Measurements from ENCODE around the gene BICDL1. TPM values are rescaled to one million over a fixed set of nuclear protein-coding genes. Genes with fewer than 3 reads are reported as not detected.

Gene BICDL1
- total and polyA plus RNA-seq, 2 of the 4 experiments (the other 2 are of a cell fraction): not detected

DNA sequence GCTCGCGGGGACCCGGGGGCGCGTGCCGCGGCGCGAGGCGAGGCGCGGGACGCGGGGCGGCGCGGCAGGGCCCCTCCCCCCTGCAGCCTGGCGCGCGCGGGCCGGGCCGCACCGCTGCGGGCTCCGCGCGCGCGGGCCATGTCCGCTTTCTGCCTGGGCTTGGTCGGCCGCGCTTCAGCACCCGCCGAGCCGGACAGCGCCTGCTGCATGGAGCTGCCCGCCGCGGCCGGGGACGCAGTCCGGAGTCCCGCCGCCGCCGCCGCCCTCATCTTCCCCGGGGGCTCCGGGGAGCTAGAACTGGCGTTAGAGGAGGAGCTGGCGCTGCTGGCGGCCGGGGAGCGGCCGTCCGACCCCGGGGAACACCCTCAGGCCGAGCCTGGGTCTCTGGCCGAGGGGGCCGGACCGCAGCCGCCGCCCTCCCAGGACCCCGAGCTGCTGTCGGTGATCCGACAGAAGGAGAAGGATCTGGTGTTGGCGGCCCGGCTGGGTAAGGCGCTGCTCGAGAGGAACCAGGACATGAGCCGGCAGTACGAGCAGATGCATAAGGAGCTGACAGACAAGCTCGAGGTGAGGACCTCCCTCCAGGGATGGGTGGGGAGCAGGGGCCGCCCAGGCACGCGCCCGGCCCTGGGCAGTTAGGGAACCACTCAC lies 820 bp downstream of the BICDL1 start:
- Histone ChIP-seq H3K4me3 (ENCODE audit: insufficient read depth, low read depth, low read length) (peak overlapping the region; percentile 44), H3K23ac (ENCODE audit: low read depth, low read length) (no peak overlapping the region), H2BK20ac (ENCODE audit: low read depth, low read length) (no peak overlapping the region), H3K9ac (ENCODE audit: low read depth, low read length) (no peak overlapping the region), H3K27ac (ENCODE audit: insufficient read depth, low read length) (no peak overlapping the region), H3K9me3 (ENCODE audit: control insufficient read depth, insufficient read depth, low read length) (no peaks in the 10 kb centered on the region), H4K20me1 (ENCODE audit: insufficient read depth, low read length) (no peaks in the 10 kb centered on the region), H3K36me3 (ENCODE audit: control insufficient read depth, insufficient read depth, low read length) (no peaks in the 10 kb centered on the region), H3K4ac (ENCODE audit: low read depth, low read length) (no peak overlapping the region), H4K91ac (ENCODE audit: insufficient read depth, low read depth, low read length) (no peak overlapping the region), H2AFZ (replicated peaks; ENCODE audit: low read length, poor library complexity) (peak overlapping the region; percentile 69), H4K5ac (ENCODE audit: low read depth, low read length) (no peak overlapping the region), H3K56ac (ENCODE audit: extremely low read depth, insufficient read depth, low read length) (no peak overlapping the region), H4K8ac (ENCODE audit: low read depth in 2 of 2, low read length in 2 of 2) (no peak overlapping the region), H3K18ac (ENCODE audit: low read depth, low read length) (no peak overlapping the region), H2AK9ac (replicated peaks; ENCODE audit: low read depth, low read length, poor library complexity) (no peak overlapping the region), H3K27me3 (ENCODE audit: control insufficient read depth, insufficient read depth, low read length) (peaks cover 24% of the 10 kb centered on the region), H3K4me1 (ENCODE audit: control insufficient read depth, insufficient read depth, low read length) (peaks cover 3% of the 10 kb centered on the region; the same call in 1 of the 2 replicates), H2BK15ac (ENCODE audit: low read depth, low read length) (no peak overlapping the region), H3K9me1 (ENCODE audit: insufficient read depth, low read length) (no peaks in the 10 kb centered on the region; the same call in 1 of the 2 replicates), H3K4me2 (ENCODE audit: low read depth, low read length) (no peak overlapping the region), H2AK5ac (ENCODE audit: low read depth, low read length) (no peak overlapping the region), H3K79me1 (ENCODE audit: low read depth in 1 of 2, low read length in 2 of 2) (no peaks in the 10 kb centered on the region), H2BK120ac (ENCODE audit: low read depth, low read length) (no peak overlapping the region), H2BK5ac (ENCODE audit: low read depth, low read length, poor library complexity, severe bottlenecking) (no peak overlapping the region), H3K14ac (replicated peaks; ENCODE audit: low read depth, low read length) (no peak overlapping the region)
- dilution Hi-C loops (cut with HindIII; ENCODE audit: low sequenced_read_pairs, unreplicated experiment) (no loop called here), intact Hi-C loops (cut with micrococcal nuclease) (loop anchor here (2.0 kb wide), 1 partner anchor 97 kb away; no protein-coding TSS in a partner anchor), in situ Hi-C loops (cut with MboI; ENCODE audit: low sequenced_read_pairs) (no loop called here)
- DNase-seq (peak; percentile 64), ATAC-seq (ENCODE audit: low read depth) (peak; percentile 95)
- whole genome bisulfite sequencing, 2 experiments (ENCODE audit: extremely low coverage in 2 of 2, insufficient read length in 1 of 2): 1% methylated on average over 36 of the region's 79 CpGs; no CpG with 5 or more reads in 1 of the 2 experiments
- no TSS peak for BruUV-seq (replicated peaks)
- ChIA-PET CTCF (no interaction called here), POLR2A (ENCODE audit: unreplicated experiment) (no interaction called here)
- no peak for TF ChIP-seq CHD1 (IDR thresholded peaks at IDR 0.05; ENCODE audit: low read depth, low read length)
- TF ChIP-seq, protein P1, sequence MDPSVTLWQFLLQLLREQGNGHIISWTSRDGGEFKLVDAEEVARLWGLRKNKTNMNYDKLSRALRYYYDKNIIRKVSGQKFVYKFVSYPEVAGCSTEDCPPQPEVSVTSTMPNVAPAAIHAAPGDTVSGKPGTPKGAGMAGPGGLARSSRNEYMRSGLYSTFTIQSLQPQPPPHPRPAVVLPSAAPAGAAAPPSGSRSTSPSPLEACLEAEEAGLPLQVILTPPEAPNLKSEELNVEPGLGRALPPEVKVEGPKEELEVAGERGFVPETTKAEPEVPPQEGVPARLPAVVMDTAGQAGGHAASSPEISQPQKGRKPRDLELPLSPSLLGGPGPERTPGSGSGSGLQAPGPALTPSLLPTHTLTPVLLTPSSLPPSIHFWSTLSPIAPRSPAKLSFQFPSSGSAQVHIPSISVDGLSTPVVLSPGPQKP (IDR thresholded peaks at IDR 0.05; ENCODE audit: borderline replicate concordance, low read depth, low read length): no peak
- peak; percentile 56; the same call in 1 of the 2 replicates for TF ChIP-seq MAZ (IDR thresholded peaks at IDR 0.05; ENCODE audit: borderline replicate concordance, low read depth, low read length)
- peak; percentile 98 for TF ChIP-seq MXI1 (IDR thresholded peaks at IDR 0.05; ENCODE audit: borderline replicate concordance, low read depth, low read length)
- TF ChIP-seq, protein P2, sequence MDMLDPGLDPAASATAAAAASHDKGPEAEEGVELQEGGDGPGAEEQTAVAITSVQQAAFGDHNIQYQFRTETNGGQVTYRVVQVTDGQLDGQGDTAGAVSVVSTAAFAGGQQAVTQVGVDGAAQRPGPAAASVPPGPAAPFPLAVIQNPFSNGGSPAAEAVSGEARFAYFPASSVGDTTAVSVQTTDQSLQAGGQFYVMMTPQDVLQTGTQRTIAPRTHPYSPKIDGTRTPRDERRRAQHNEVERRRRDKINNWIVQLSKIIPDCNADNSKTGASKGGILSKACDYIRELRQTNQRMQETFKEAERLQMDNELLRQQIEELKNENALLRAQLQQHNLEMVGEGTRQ (IDR thresholded peaks at IDR 0.05; ENCODE audit: low read depth, low read length): no peak
- peak; percentile 86 for TF ChIP-seq RCOR1 (IDR thresholded peaks at IDR 0.05; ENCODE audit: insufficient replicate concordance, low read length)
- no peak for TF ChIP-seq SMC3 (IDR thresholded peaks at IDR 0.05; ENCODE audit: low read depth, low read length)
- no peak for TF ChIP-seq RFX5 (IDR thresholded peaks at IDR 0.05; ENCODE audit: low read depth, low read length)
- TF ChIP-seq FOS (IDR thresholded peaks at IDR 0.05; ENCODE audit: low read depth, low read length): no peak

Measured in IMR-90 (cell line).